ENCODE measurements around the gene MVK.

The MVK gene

GRCh38 chr12:109605016-109605415 is 31.4 kb downstream of the MVK start:
- Histone ChIP-seq H3F3A (ENCODE audit: insufficient read depth, low read length) (no peaks in the 10 kb centered on the region), H3K27me3 (ENCODE audit: insufficient read depth, low read length) (no peaks in the 10 kb centered on the region), H3K9me2 (ENCODE audit: low read depth, low read length) (no peaks in the 10 kb centered on the region), H3K79me2 (ENCODE audit: insufficient read depth, low read length) (no peaks in the 10 kb centered on the region), H3K36me3 (ENCODE audit: insufficient read depth, low read length) (no peaks in the 10 kb centered on the region), H3K9ac (ENCODE audit: low read length) (no peak overlapping the region), H3K27ac (ENCODE audit: low read depth, low read length, poor library complexity, severe bottlenecking) (no peak overlapping the region), H3K9me3 (ENCODE audit: low read length) (no peaks in the 10 kb centered on the region), H3K4me1 (ENCODE audit: insufficient read depth, low read length, severe bottlenecking) (no peaks in the 10 kb centered on the region), H2AFZ (ENCODE audit: low read length) (no peak overlapping the region), H3K4me3 (ENCODE audit: low read depth, low read length, poor library complexity, severe bottlenecking) (no peak overlapping the region), H4K20me1 (ENCODE audit: insufficient read depth, low read length) (no peaks in the 10 kb centered on the region), H3K4me2 (ENCODE audit: low read length) (no peak overlapping the region)
- no peak for TF ChIP-seq EZH2 (IDR thresholded peaks at IDR 0.05; ENCODE audit: borderline replicate concordance, low read length)
- TF ChIP-seq CTCF (IDR thresholded peaks at IDR 0.05; ENCODE audit: low read length), result no peak

- no peaks in the 10 kb centered on the region for H4K20me1 ChIP-seq (ENCODE audit: insufficient read depth, low read length)
- H3F3A ChIP-seq (ENCODE audit: insufficient read depth, low read length), result no peaks in the 10 kb centered on the region
- no peaks in the 10 kb centered on the region for H3K9me2 ChIP-seq (ENCODE audit: low read depth, low read length)
- H3K27ac ChIP-seq (ENCODE audit: low read depth, low read length, poor library complexity, severe bottlenecking), result no peak overlapping the region
- H3K36me3 ChIP-seq (ENCODE audit: insufficient read depth, low read length), result no peaks in the 10 kb centered on the region
- no peaks in the 10 kb centered on the region for H3K27me3 ChIP-seq (ENCODE audit: insufficient read depth, low read length)
- no peaks in the 10 kb centered on the region for H3K4me1 ChIP-seq (ENCODE audit: insufficient read depth, low read length, severe bottlenecking)
- H3K4me2 ChIP-seq (ENCODE audit: low read length), result no peak overlapping the region
- H2AFZ ChIP-seq (ENCODE audit: low read length), result no peak overlapping the region
- no peaks in the 10 kb centered on the region for H3K9me3 ChIP-seq (ENCODE audit: low read length)
- TF ChIP-seq EZH2 (IDR thresholded peaks at IDR 0.05; ENCODE audit: borderline replicate concordance, low read length) (no peak), CTCF (IDR thresholded peaks at IDR 0.05; ENCODE audit: low read length) (no peak)
- no peaks in the 10 kb centered on the region for H3K79me2 ChIP-seq (ENCODE audit: insufficient read depth, low read length)
- H3K9ac ChIP-seq (ENCODE audit: low read length), result no peak overlapping the region
- no peak overlapping the region for H3K4me3 ChIP-seq (ENCODE audit: low read depth, low read length, poor library complexity, severe bottlenecking)
These were observed 32.1 kb downstream of the MVK start for GRCh38 chr12:109605599-109606228.

GRCh38 chr12:109606320-109607028 is 32.9 kb downstream of the MVK start:
- Histone ChIP-seq H4K20me1 (ENCODE audit: insufficient read depth, low read length) (no peaks in the 10 kb centered on the region), H3K9me2 (ENCODE audit: low read depth, low read length) (no peaks in the 10 kb centered on the region), H3K4me1 (ENCODE audit: insufficient read depth, low read length, severe bottlenecking) (no peaks in the 10 kb centered on the region), H3K9ac (ENCODE audit: low read length) (no peak overlapping the region), H3F3A (ENCODE audit: insufficient read depth, low read length) (no peaks in the 10 kb centered on the region), H3K79me2 (ENCODE audit: insufficient read depth, low read length) (no peaks in the 10 kb centered on the region), H3K27ac (ENCODE audit: low read depth, low read length, poor library complexity, severe bottlenecking) (no peak overlapping the region), H3K9me3 (ENCODE audit: low read length) (no peaks in the 10 kb centered on the region), H3K36me3 (ENCODE audit: insufficient read depth, low read length) (no peaks in the 10 kb centered on the region), H3K4me3 (ENCODE audit: low read depth, low read length, poor library complexity, severe bottlenecking) (no peak overlapping the region), H3K27me3 (ENCODE audit: insufficient read depth, low read length) (no peaks in the 10 kb centered on the region), H3K4me2 (ENCODE audit: low read length) (no peak overlapping the region), H2AFZ (ENCODE audit: low read length) (no peak overlapping the region)
- no peak for TF ChIP-seq EZH2 (IDR thresholded peaks at IDR 0.05; ENCODE audit: borderline replicate concordance, low read length)
- TF ChIP-seq CTCF (IDR thresholded peaks at IDR 0.05; ENCODE audit: low read length), result no peak

Measured in OCI-LY1 (cell line).